Stimulated activated CD4-positive, alpha-beta T cell treated with anti-CD3 and anti-CD28 coated beads, Interleukin-4, amount 100 ng/mL, for 48 hours (primary cell): Measurements from ENCODE around the gene PLXNA3.
"Not testable (repeated sequence)": the region's sequence is repeated elsewhere in the genome, so short reads cannot be mapped to it uniquely, and the experiment has no call there.

Experiments used
- DNase-seq, 2 donors: peaks; one replicate each; pipeline ENCODE4 v3.0.0-alpha.2; 2020; ENCODE audit warnings: low read depth in 2 of 2

Gene PLXNA3

DNA sequence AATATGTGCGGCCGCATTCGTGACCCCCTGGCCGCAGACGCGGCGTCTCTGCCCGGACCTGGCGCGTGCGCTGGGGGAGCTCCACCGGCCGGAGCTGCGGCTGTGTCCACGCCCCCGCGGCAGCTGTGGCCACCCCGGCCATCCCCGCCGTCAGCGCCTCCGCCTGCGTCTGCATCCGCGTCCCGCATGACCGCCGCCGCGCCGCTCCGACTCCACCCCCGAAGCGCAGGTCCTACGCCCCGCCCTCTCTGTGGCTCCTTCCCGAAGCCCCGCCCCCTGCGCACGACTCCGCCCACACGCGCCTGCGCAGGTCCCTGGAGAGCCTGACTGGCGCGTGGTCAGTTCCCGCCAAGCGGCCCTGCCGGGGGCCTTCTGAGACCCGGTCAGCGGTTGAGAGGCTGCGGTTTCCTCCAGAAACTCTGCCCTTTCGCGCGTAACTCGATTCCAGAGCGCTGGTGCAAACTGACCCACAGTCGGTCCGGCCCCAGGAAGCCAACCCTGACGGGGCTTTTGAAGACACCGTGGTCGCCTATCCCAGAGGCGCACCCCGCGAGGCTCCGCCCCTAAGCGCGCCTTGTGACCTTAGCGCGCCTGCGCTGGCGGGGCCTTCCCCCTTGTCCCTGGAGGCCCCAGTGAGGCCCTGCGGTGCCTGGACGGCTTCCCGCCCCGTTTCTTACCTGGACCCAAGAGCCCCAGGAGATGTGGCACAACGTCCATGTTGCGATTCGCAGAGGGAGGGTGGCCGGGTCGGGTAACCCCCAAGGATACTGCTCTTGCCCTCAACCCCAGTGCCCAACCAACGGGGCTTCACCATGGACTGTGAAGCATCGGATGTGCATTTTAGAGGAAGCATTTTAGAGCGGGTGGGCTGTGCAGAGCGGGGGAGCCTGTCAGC lies 20.9 kb downstream of the PLXNA3 start, which contains the start of gene LAGE3:
TSS of gene LAGE3 (minus strand) at position 554 of the 895 bp plus-strand sequence. CDS start at position 188, 366 bp downstream.
- peak; percentile 92 to 93 for DNase-seq

DNA sequence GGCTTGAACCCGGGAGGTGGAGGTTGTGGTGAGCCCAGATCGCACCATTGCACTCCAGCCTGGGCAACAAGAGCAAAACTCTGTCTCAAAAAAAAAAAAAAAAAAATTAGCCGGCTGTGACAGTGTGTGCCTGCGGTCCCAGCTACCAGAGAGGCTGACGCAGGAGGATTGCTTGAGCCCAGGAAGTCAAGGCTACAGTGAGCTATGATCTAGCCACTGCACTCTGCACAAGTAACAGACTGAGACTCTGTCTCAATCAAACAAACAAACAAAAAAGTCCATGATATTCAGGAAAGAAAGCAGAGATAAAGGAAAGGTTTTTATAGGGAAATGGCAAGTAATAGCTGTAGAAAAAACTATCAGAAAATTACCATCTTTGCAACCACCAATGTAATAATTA lies 23.1 kb downstream of the PLXNA3 start:
- no peak for DNase-seq

DNA sequence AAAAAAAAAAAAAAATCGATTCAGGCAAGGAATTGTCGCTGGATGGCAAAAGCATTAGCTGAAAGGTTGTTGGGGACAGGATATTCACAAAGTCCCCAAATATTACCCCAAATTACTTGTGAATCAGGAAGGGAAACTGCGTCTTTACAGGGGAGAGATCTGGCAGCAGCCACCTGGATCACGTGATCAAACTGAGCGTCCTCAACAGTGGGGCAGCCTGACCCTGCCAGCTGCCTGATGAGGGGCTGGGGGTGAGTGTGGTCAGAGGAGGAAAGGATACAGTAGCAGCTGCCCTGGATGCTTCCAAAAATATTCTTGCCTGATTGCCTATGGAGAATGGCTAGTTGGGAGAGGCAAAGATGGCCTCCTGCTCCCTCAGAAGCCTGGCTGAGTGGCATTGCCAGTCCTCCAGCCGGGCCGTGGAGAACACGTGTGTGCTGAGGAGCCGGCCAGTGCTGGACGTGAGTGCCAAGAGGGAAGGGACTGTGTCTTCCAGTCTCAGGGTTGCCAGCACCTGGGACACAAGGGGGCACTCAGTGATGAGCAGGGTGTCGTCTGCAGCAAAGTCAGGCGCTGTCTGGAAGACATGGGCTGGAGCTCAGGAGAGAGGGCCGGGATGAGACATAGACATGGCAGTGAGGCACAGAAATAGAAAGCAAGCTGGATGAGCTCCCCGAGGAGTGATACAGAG lies 24.0 kb downstream of the PLXNA3 start:
- no peak for DNase-seq

DNA sequence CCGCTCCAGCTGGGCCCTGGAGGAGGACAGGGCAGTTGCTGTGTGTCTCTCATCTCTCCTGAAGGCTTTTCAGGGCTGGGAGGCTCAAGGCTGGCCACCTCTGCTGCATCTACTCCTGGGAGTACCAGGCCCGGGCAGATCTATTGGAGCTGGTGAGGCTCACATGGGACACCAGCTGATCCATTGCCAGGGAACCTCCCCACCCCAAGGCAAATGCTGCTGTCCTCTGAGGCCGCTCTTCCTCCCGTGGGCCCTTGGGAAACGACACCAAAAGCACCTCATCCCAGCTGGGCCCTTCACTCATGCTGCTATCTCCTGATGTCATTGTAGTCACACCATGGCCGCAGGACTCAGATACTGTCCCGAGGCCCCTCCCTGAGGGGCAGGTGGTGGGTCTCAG lies 24.7 kb downstream of the PLXNA3 start:
- DNase-seq, result no peak

DNA sequence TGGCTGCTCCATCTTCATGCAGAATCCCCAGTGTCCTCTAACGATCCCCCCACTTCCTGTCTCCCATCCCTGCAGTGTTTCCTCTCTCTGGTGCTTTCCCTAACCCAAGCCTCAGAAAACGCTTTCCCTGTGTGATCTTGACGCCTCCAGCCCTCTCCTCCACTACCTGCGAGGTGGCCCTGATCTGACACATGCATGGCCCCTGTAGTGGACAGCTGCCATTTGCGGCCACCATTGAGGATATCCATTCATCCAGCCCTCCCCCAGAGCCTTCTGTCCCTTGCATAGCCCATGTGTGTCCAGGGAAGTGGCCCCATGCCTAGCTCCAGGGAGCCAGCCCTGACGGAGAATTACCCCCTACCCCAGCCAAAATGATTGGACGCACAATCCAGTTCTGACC lies 25.2 kb downstream of the PLXNA3 start:
- no peak for DNase-seq

DNA sequence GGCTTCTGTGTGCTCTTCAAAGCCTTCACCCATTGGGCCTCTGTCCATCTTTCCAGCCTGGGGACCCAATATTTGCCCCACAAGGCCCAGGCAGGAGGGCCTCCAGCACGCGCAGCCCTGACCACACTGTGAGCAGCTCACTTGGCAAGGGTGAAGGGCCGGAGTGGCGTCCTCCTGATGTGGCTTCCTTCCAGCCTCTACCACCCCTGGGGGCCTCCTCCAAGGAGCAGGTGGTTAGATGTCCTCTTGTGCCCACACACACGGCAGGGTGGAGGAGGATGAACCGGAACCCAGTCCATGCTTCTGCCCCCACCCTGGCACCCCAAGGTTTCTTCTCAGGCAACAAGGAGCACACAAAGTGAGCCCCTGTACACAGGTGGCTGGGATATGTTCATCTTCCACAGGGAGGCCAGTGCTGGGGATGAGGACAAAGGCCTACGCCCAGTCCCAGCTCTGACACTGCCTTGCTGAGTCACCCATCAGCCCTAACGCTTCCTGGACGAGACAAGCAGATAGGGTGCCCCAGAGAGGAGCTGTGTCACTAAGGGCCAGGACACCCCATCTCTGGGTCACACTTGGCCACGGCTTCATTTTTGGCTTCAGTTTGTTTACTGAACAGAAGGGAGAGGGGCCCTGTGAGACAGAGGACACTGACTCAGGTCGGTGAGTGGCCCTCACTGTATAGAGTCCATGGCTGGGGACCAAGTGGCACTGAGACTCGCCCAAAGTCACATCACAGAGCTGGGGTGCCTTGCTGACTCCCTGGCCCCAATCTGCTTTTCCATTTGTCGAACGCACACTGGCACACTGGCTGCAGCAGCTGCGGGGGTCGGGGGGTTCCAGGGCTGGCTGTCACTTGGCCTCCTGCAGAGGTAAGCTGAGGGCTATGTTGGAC lies 26.4 kb downstream of the PLXNA3 start:
- no peak for DNase-seq

DNA sequence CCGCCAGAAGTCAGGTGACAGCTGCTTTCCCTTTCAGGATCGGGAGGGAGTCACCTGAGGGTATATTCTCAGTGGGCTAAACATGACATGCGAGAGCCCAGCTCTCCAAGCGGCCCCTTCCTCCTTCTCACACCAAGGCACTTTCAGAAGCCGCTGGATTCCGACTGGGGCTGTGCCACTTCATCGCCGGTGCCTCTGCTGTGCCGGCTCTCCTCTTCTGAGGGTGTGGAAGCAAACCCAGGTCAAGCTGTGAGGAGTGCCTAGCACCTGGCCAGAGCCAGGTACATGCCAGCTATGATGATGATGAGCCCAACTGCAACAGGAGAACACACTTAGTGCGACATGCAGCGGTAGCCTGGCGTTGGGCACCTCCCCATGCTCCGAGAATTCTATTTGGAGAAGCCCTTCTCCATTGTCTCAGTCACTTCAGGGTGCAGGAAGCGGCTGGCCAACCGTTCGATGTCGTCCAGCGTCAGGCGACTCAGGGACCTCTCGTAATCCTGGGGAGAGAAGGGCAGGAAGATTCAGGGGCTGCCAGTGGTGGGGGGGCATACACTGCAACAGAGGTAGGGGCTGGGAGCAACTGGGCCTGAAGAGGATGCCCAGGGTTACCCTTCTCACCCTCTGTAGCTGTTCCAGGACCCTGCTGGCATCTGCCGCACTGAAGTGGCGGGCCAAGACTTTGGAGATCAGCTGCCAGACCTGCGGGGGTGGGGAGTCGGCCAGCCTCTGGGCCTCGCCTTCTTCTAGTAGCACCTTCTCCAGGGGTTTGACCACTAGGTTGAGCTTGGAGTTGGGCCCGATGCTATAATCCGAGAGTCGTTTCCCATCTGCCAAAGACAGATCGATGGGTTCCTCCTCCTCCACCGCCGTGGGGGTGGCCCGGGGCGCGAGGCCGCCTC lies 27.3 kb downstream of the PLXNA3 start:
- no peak for DNase-seq

DNA sequence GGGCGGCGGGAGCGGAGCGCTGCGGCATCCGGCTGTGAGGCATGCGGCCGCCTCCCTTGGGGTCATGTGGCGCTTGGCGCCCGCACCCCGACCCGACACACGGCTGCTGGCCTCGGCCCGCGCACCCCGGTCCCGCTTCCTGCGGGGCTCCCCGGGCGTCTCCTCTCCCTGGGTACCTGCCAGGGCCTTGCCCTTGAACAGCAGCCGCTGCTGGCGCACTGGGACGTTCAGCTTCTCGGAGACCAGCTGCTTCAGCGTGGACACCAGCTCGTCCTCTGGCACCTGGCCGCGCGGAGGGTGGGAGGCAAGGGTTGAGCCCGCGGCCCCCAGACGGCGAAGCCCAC lies 27.9 kb downstream of the PLXNA3 start:
- DNase-seq, result no peak

DNA sequence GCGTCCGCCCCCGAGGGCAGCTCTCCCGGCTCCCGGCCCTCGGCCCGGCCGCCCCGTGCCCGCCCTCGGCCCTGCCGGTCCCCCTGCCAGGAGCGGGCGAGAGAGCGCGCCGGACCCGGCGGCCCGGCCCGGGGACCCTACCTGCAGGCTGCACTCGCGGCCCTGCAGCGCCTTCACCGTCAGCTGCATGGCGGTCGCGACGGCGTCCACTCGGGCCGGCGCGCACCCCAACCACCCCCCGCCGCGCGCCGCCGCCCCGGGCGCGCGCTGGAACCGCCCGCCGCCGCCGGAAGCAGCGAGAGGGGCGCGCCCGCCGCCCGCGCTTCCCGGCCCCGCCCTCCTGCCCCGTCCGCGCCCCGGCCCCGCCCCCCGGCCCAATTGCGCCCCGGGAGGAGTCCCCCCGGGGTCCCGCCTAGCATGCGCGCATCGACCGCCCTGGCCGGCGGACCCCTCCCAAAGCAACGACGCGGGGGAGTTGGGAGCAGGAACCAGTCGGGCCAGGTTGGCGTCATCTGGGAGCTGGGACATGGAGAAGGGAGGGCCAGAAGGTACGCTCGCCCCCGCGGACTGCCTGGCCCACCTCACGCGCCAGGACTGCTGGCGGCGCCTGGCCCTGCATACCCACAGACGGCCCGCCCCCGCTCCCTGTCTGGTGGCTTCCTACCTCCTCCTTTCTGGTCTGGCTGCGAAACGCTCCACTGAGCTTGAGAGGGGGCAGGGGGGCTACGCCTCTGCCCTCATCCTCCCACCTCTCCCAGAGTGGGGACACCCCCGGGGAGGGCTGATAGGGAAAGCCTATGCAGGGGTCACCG lies 28.5 kb downstream of the PLXNA3 start, which contains the start of gene UBL4A:
TSS of gene UBL4A (minus strand) at position 220 of the 812 bp plus-strand sequence. CDS start at position 189, 31 bp downstream.
- peak; percentile 29 to 39 for DNase-seq

DNA sequence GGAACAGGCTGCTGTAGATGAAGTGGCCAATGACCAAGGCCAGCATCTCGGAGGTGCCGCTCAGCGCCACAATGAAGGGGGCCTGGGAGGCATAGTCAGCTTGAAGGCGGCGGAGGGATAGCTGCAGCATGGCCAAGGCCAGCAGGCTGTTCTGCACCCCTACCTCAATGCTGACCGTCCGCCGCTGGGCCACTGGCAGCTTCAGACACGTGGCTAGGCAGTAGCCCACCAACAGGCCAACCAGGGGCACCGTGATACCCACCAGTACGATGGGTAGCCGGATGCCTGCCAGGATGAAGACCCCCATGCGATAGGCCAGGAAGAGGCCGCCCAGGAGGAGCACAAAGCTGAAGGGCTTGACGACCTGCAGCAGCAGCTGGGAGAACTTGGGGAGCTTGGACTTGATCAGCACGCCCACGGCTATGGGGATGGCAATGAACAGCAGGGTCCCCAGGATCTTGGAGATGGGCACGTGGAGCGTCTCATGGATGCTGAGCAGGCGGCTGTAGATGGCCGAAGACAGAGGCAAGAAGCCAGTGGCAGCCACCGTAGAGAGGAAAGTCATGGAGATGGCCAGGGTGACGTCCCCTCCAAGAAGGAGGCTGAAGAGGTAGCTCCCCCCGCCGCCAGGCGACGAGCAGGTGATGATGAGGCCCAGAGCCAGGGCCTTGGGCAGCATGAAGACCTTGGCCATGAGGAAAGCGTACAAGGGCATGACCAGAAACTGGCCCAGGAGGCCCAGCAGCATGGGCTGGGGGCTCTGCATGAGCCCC lies 29.6 kb downstream of the PLXNA3 start:
- no peak for DNase-seq

DNA sequence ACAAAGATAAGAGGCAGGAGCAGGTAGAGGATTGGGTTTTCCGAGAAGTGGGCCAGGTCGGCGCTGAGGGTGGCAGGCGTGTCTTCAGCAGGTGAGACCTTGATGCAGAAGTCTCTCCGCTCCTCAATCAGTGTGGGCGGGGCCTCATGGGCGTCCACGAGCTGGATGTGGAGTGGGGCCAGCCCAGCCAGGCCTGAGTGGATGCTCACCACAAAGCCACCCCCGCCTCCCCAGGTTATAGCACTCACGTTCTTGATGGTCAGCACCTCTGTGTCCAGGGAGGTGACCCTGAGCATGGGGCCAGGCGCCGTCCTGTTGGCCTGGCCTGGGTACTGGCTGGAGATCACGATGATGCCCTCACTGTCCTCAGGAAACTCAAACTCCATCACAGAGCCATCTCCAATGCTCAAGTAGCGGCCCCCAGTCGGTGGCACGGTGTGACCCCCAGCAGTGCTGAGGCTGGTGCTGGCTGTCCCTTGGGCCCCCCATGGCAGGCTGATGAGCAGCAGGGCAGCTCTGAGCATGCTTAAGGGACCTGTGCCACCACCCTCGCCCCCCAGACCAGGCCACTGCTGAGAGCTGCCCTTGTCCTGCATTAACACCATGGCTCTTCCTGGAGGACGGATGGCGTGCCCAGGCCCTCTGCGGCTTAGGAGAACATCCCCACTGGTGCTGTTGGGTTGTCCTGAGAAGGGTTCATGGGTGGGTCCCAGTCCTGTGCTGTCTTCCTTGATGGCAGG lies 30.4 kb downstream of the PLXNA3 start:
- DNase-seq, result no peak

DNA sequence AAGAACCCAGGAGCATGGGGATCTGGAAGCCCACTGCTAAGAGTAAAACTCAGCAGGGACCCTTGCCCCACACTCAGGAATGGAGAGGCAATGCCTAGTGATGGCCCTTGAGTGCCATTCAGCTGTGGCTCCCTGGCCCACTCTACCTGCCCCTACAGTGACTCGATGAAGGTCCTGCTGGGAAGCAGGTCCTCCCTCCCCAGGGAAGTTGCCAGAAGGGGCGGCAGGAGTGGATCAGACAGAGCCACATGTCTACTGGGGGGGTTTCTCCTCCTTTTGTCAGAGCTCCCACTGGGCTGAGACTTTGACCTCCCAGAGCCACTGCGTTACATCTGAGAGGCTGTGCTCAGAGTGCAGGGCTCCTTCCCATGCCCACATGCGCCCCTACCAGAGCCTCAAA lies 31.1 kb downstream of the PLXNA3 start:
- no peak for DNase-seq

DNA sequence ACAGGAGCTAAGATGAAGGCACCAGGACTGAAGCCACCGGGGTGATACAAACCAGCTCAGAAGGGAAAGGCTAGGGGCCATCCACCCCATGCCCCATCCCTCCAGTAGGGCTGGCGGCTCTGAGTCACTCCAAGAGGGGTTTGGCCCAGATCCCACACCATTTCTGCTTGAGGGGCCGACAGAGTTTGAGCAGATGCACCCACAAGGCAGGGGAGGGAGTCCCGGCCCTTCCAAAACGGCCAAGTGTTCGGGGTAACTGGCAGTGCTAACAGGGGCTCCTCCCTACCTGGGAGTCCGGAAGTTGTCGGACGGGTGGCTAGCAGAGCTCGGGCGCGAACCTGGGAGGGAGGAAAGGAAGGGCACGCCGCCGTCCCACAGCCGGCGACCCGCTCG lies 31.9 kb downstream of the PLXNA3 start:
- DNase-seq, result peak in 1 of 2 donors; percentile 18

DNA sequence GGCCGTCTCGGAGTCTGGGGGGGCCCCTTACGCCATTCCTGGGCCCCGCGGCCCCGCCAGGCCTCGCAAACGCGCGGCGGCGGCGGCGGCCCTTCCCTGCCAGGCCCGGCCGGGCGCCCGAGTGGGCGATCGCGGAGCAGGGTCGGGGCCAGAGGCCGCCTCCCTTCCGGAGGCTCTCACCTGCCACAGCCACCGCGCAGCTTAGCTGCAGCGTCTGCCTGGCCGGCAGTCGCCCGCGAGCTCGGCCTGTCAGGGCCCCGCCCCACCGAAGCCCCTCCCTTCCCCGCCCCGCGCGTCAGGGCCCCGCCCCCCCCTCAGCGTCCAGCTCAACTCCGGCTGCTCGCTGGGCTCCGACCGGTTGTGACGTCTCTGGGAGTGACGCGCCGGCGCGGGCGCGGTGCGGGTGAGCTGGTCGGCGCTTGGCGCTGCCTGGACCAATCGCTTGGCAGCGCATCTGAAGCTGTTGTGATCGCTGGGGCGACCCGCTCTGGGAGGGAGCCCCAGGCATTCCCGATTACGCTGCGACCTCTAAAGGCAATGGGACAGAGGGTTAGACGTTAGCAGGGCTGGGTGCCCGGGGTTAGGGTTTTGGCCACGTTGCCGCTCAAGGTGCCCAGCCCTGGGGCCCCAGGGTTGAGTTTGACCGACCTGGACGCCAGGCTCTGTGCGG lies 32.5 kb downstream of the PLXNA3 start, which contains the start of gene SLC10A3:
TSS of gene SLC10A3 (minus strand) at position 216 of the 670 bp plus-strand sequence. CDS start 1,689 bp downstream, outside the sequence.
- peak; percentile 81 to 87 for DNase-seq

DNA sequence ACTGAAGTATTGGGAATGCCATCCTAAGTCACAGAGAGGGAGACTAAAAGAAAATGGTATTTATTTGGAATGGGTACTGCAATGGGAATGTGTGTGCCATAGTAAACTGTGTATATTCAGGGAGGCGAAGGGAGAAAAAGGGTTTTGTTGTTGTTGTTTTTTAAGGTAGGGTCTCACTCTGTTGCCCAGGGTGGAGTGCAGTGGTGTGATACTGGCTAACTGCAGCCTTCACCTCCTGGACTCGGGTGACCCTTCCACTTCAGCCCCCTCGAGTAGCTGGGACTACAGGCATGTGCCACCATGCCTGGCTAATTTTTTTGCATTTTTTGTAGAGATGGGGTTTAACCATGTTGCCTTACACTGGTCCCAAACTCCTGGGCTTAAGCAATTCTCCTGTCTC lies 36.6 kb downstream of the PLXNA3 start:
- no peak for DNase-seq

DNA sequence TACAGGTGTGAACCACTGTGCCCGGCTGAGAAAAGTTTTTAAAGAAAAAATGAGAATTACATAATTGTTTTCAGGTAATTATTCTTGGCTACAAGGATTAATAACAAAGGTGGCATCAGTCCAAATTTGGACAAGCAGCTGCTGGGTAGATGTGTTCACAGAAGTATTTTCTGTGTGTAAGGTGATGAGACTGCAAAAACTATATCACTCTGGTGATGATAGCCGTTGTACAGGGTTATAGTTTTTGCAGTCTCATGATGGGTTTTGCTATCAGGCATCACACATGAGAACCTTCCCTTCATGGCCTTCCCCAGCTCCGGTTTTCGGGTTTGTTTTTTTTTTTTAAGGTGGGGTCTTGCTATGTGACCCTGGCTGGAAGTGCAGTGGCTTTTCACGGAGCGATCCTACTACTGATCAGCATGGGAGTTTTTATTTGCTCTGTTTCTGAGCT lies 37.4 kb downstream of the PLXNA3 start:
- no peak for DNase-seq

DNA sequence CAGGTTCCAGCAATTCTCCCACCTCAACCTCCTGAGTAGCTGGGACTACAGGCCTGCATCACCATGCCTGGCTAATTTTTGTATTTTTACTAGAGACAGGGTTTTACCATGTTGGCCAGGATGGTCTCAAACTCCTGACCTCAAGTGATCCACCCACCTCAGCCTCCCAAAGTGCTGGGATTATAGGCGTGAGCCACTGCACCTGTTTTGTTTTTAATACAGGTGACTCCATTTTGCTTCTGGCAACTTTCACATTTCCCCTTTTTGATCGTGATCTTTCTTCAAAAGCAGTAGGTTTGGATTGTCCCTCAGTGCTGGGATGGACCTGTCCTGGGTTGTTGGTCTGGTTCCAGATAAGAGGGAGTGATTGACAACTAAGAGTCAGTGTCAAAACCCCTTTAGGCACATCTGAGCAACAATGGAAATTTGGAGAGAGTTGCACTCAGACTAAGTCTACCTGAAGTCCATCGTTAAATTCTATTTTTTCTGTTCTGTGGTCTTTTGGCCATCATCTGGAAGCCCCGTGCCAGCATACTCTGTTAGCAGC lies 38.6 kb downstream of the PLXNA3 start:
- DNase-seq, result not testable (repeated sequence)
